HepG2 (cell line): ENCODE data around the gene MRGPRF. TPM values are rescaled to one million over a fixed set of nuclear protein-coding genes. Genes with fewer than 3 reads are reported as not detected.

Experiments used
- ARID5B ChIP-seq: IDR thresholded peaks from 2 replicates; pipeline ENCODE4 v1.4.0; 2020; ENCODE audit warnings: mild to moderate bottlenecking, missing genetic modification reagents
- HNF1B ChIP-seq: sonication (generic); formaldehyde crosslinking; IDR thresholded peaks from 2 replicates; pipeline ENCODE4 v1.5.1; 2020; ENCODE audit warnings: mild to moderate bottlenecking, moderate library complexity, missing genetic modification reagents
- HNF4A ChIP-seq: sonication (generic); formaldehyde crosslinking; IDR thresholded peaks from 2 replicates; pipeline ENCODE4 v1.4.0; 2020; ENCODE audit warnings: missing genetic modification reagents
- MIER3 ChIP-seq: IDR thresholded peaks from 2 replicates; pipeline ENCODE4 v1.6.1; 2016; ENCODE audit warnings: missing compliant biosample characterization, borderline replicate concordance
- NR2F2 ChIP-seq: IDR thresholded peaks from 2 replicates; pipeline ENCODE4 v1.6.1; 2012; ENCODE audit warnings: low read depth, inconsistent platforms, borderline replicate concordance
- PATZ1 ChIP-seq: sonication (generic); formaldehyde crosslinking; IDR thresholded peaks from 2 replicates; pipeline ENCODE4 v1.4.0; 2020; ENCODE audit warnings: missing genetic modification reagents
- PCBP2 ChIP-seq: fragments of 200-400 bp; formaldehyde crosslinking; optimal IDR thresholded peaks from 2 replicates; pipeline ENCODE3; 2018; ENCODE audit warnings: low read length, low read depth; ENCODE audit not compliant: poor library complexity, severe bottlenecking
- RXRA ChIP-seq: sonication (generic); formaldehyde crosslinking; IDR thresholded peaks from 2 replicates; pipeline ENCODE4 v1.5.1; 2020; ENCODE audit warnings: missing genetic modification reagents
- SNRNP70 ChIP-seq: fragments of 200-400 bp; formaldehyde crosslinking; IDR thresholded peaks from 2 replicates; pipeline ENCODE4 v1.6.1; 2017; ENCODE audit warnings: mild to moderate bottlenecking, low read depth, low read length, moderate library complexity
- TSC22D2 ChIP-seq: sonication (generic); formaldehyde crosslinking; IDR thresholded peaks from 2 replicates; pipeline ENCODE4 v1.5.1; 2020; ENCODE audit warnings: missing genetic modification reagents, mild to moderate bottlenecking, borderline replicate concordance
- ZMYM2 ChIP-seq: sonication (generic); formaldehyde crosslinking; IDR thresholded peaks from 2 replicates; pipeline ENCODE4 v1.8.0; 2022; ENCODE audit warnings: mild to moderate bottlenecking, missing genetic modification reagents
- ZNF513 ChIP-seq: sonication (generic); formaldehyde crosslinking; conservative IDR thresholded peaks from 2 replicates; pipeline ENCODE4 v1.5.0; 2020; ENCODE audit warnings: missing genetic modification reagents
- ZNF800 ChIP-seq: sonication (generic); formaldehyde crosslinking; IDR thresholded peaks from 2 replicates; pipeline ENCODE4 v1.4.0; 2020; ENCODE audit warnings: missing genetic modification reagents
- polyA plus RNA-seq, 8 experiments: library from polyadenylated mRNA; depleted of rRNA in 3 of 8; stranded (reverse) in 7 of 8; unstranded in 1 of 8; fragments of >200 nt; fragmentation: Illumina TruSeq in 4 of 8; extraction: Trizol in 4 of 8; gene quantifications; 2 replicates each; pipeline versions ENCODE4 v1.2.1 to v1.2.3, GENCODE V29; 2011 to 2016; ENCODE audit warnings: low read depth in 4 of 8, missing spikeins in 1 of 8, mixed read lengths in 1 of 8; ENCODE audit not compliant: insufficient read depth in 1 of 8
- total RNA-seq, 5 experiments: library from RNA; depleted of rRNA; stranded (reverse); fragments of >200 nt; fragmentation: Illumina TruSeq; extraction: Trizol; gene quantifications; 2 replicates each; pipeline ENCODE4 v1.2.3, GENCODE V29; 2016; ENCODE audit warnings: low read depth in 1 of 5
- TF ChIP-seq, protein P1 (sequence below), 2 experiments: fragments of 450-650 bp in 1 of 2; sonication (generic) in 1 of 2; formaldehyde crosslinking; IDR thresholded peaks; 2 replicates each; pipeline versions ENCODE4 v1.5.0 to v1.8.0; 2020 to 2022; ENCODE audit warnings: mild to moderate bottlenecking in 1 of 2, missing genetic modification reagents in 1 of 2

The MRGPRF gene
- total and polyA plus RNA-seq, 2 of the 13 experiments (the other 11 are each of a cell fraction or from before 2014, with no cell fraction given): not detected

DNA sequence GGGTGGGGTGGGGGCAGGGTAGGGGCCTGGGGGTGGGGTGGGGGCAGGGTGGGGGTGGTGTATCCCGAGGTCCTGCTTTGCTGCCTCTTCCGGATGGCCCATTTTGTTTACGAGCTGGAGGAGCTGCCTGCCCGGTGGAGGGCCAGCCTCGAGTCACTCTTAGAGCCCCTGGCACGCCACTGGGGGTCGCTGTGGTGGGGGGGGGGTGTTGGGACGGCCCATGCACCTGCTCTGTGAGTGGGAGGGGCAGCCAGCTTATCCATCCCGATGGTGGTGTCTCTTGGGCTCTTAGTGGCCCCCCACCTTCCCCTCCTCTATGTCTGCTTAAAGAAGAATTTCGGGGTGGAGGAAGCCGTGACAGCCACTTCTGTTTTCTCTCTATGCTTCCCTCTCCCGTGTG lies 56.9 kb downstream of the MRGPRF start (continued):
- no peak for TF ChIP-seq ARID5B (CRISPR knock-in tag)
- TF ChIP-seq MIER3 (CRISPR knock-in tag): no peak
- TF ChIP-seq ZNF800: no peak
- TF ChIP-seq TSC22D2 (CRISPR knock-in tag): no peak
- no peak for TF ChIP-seq HNF4A (CRISPR knock-in tag)
- TF ChIP-seq PATZ1: 0 out of 2 replicates have a peak, but pooled peaks have one; percentile 22
- no peak for TF ChIP-seq HNF1B (CRISPR knock-in tag)
- no peak for TF ChIP-seq ZNF513 (CRISPR knock-in tag)
- TF ChIP-seq ZMYM2 (CRISPR knock-in tag): no peak
- no peak for TF ChIP-seq SNRNP70
- TF ChIP-seq NR2F2: no peak
- TF ChIP-seq, protein P1, sequence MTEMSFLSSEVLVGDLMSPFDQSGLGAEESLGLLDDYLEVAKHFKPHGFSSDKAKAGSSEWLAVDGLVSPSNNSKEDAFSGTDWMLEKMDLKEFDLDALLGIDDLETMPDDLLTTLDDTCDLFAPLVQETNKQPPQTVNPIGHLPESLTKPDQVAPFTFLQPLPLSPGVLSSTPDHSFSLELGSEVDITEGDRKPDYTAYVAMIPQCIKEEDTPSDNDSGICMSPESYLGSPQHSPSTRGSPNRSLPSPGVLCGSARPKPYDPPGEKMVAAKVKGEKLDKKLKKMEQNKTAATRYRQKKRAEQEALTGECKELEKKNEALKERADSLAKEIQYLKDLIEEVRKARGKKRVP (CRISPR knock-in tag; IDR thresholded peaks at IDR 0.05): no peak
- TF ChIP-seq RXRA: no peak
- no peak for TF ChIP-seq PCBP2
